ENCODE data around the gene SGMS1.
"Not testable (repeated sequence)": the region's sequence is repeated elsewhere in the genome, so short reads cannot be mapped to it uniquely, and the experiment has no call there.

The SGMS1 gene

GRCh38 chr10:50437248-50437647 lies 186.5 kb downstream of the SGMS1 start:
- DNase-seq (ENCODE audit: insufficient read length, low spot score) (no peak), FAIRE-seq (no peak)

GRCh38 chr10:50436805-50437204 lies 187.0 kb downstream of the SGMS1 start:
- DNase-seq (ENCODE audit: insufficient read length, low spot score) (no peak), FAIRE-seq (no peak)

GRCh38 chr10:50432211-50433009 lies 191.3 kb downstream of the SGMS1 start:
- FAIRE-seq: no peak

GRCh38 chr10:50431791-50432190 lies 192.0 kb downstream of the SGMS1 start:
- DNase-seq (ENCODE audit: insufficient read length, low spot score) (no peak), FAIRE-seq (no peak)

More at GRCh38 chr10:50432211-50433009, 191.3 kb downstream of the SGMS1 start:
- DNase-seq (ENCODE audit: insufficient read length, low spot score): no peak

- no peak for FAIRE-seq
- DNase-seq (ENCODE audit: insufficient read length, low spot score): no peak
Observed at GRCh38 chr10:50431133-50431532, 192.6 kb downstream of the SGMS1 start.

- FAIRE-seq (no peak), DNase-seq (ENCODE audit: insufficient read length, low spot score) (no peak)
Observed at GRCh38 chr10:50426485-50426884, 197.3 kb downstream of the SGMS1 start.

- not testable (repeated sequence) for DNase-seq (ENCODE audit: insufficient read length, low spot score); FAIRE-seq
Observed at GRCh38 chr10:50425215-50425614, 198.5 kb downstream of the SGMS1 start.

GRCh38 chr10:50423448-50423847 lies 200.3 kb downstream of the SGMS1 start:
- FAIRE-seq: no peak

GRCh38 chr10:50422259-50422658 lies 201.5 kb downstream of the SGMS1 start:
- FAIRE-seq: no peak
- DNase-seq (ENCODE audit: insufficient read length, low spot score): no peak

More at GRCh38 chr10:50423448-50423847, 200.3 kb downstream of the SGMS1 start:
- no peak for DNase-seq (ENCODE audit: insufficient read length, low spot score)

- peak; percentile 35 for DNase-seq (ENCODE audit: insufficient read length, low spot score)
- no peak for FAIRE-seq
Observed at GRCh38 chr10:50421026-50421719, 202.6 kb downstream of the SGMS1 start.

- DNase-seq (ENCODE audit: insufficient read length, low spot score) (no peak), FAIRE-seq (no peak)
Observed at GRCh38 chr10:50420196-50420595, 203.6 kb downstream of the SGMS1 start.

GRCh38 chr10:50419756-50420155 lies 204.0 kb downstream of the SGMS1 start:
- no peak for DNase-seq (ENCODE audit: insufficient read length, low spot score)
- FAIRE-seq: no peak

- no peak for FAIRE-seq
Observed at GRCh38 chr10:50419091-50419490, 204.7 kb downstream of the SGMS1 start.

GRCh38 chr10:50417886-50418830 lies 205.6 kb downstream of the SGMS1 start:
- no peak for FAIRE-seq
- DNase-seq (ENCODE audit: insufficient read length, low spot score): peak; percentile 74

More at GRCh38 chr10:50419091-50419490, 204.7 kb downstream of the SGMS1 start:
- no peak for DNase-seq (ENCODE audit: insufficient read length, low spot score)

- no peak for FAIRE-seq
Observed at GRCh38 chr10:50417486-50417885, 206.3 kb downstream of the SGMS1 start.

GRCh38 chr10:50416881-50417280 lies 206.9 kb downstream of the SGMS1 start:
- FAIRE-seq: no peak
- no peak for DNase-seq (ENCODE audit: insufficient read length, low spot score)

More at GRCh38 chr10:50417486-50417885, 206.3 kb downstream of the SGMS1 start:
- no peak for DNase-seq (ENCODE audit: insufficient read length, low spot score)

GRCh38 chr10:50416181-50416824 lies 207.5 kb downstream of the SGMS1 start:
- no peak for FAIRE-seq

GRCh38 chr10:50415292-50415691 lies 208.5 kb downstream of the SGMS1 start:
- no peak for DNase-seq (ENCODE audit: insufficient read length, low spot score)

More at GRCh38 chr10:50416181-50416824, 207.5 kb downstream of the SGMS1 start:
- no peak for DNase-seq (ENCODE audit: insufficient read length, low spot score)

GRCh38 chr10:50410066-50410811 lies 213.5 kb downstream of the SGMS1 start:
- no peak for DNase-seq (ENCODE audit: insufficient read length, low spot score)
- FAIRE-seq: no peak

More at GRCh38 chr10:50415292-50415691, 208.5 kb downstream of the SGMS1 start:
- FAIRE-seq: no peak

Data from HTR-8/SVneo (cell line).